SK-N-MC (cell line): ENCODE data around the gene TRPM4.

ENCODE experiments used
- EZH2 ChIP-seq: fragments of 200-600 bp; sonication (generic); IDR thresholded peaks from one replicate; pipeline ENCODE4 v1.6.1; 2017; ENCODE audit warnings: antibody characterized with exemption
- FOXP2 ChIP-seq: optimal IDR thresholded peaks from 2 replicates; pipeline ENCODE3; 2011; ENCODE audit warnings: mild to moderate bottlenecking, moderate library complexity; ENCODE audit not compliant: insufficient read depth; ENCODE audit errors: extremely low read length, control extremely low read depth
- POLR2AphosphoS5 ChIP-seq: IDR thresholded peaks from 2 replicates; pipeline ENCODE4 v1.6.1; 2012; ENCODE audit warnings: mild to moderate bottlenecking, low read depth, low read length, borderline replicate concordance

- TF ChIP-seq POLR2AphosphoS5 (peak; percentile 67), EZH2 (no peak), FOXP2 (no peak)
These were observed 6.1 kb upstream of the TRPM4 start for GRCh38 chr19:49151267-49152118.
